ENCODE measurements around the gene CALHM6.

The CALHM6 gene

GRCh38 chr6:116438590-116439448 is 22.4 kb upstream of the CALHM6 start:
- H3K9ac ChIP-seq (ENCODE audit: insufficient read length): peak overlapping the region; percentile 38
- TF ChIP-seq FOXP2 (optimal IDR thresholded peaks at IDR 0.05; ENCODE audit: control extremely low read depth, extremely low read length, insufficient read depth) (no peak), EZH2 (IDR thresholded peaks at IDR 0.05) (no peak), POLR2AphosphoS5 (IDR thresholded peaks at IDR 0.05; ENCODE audit: borderline replicate concordance, low read depth, low read length) (no peak; the same call in 1 of the 2 replicates)

DNA sequence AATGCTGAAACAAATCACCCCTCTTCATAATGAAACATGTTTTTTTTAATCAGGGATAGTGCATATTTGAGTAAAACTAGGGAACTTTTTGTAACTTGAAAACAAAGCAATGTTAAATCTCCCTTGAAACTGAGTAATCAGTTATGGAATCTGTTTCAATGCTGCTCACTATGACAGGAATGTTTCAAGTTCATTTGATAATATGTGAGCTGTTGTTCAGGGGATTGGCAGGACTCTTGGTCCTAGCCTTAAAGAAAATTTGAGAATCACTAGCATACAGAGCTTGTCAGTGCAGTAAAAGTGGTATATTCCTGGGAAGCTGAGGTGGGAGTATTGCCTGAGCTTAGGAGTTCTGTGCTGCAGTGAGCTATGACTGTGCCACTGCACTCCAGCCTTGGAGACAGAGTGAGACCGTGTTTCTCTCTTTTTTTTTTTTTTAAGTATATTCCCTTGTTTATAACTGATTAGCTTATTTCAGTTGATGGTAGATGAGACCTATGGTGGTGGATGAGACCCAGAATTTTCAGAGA is 21.6 kb upstream of the CALHM6 start:
- TF ChIP-seq POLR2AphosphoS5 (IDR thresholded peaks at IDR 0.05; ENCODE audit: borderline replicate concordance, low read depth, low read length) (no peak), FOXP2 (optimal IDR thresholded peaks at IDR 0.05; ENCODE audit: control extremely low read depth, extremely low read length, insufficient read depth) (no peak), EZH2 (IDR thresholded peaks at IDR 0.05) (no peak)
- H3K27ac ChIP-seq: no peak overlapping the region
- H3K4me3 ChIP-seq: no peak overlapping the region
- no peaks in the 10 kb centered on the region for H3K36me3 ChIP-seq (ENCODE audit: insufficient read depth, low read length)
- H3K9me3 ChIP-seq (ENCODE audit: low read depth, low read length): no peaks in the 10 kb centered on the region
- DNase-seq (ENCODE audit: low read depth, low spot score): no peak
- no peak overlapping the region for H3K9ac ChIP-seq (ENCODE audit: insufficient read length)

More at GRCh38 chr6:116438590-116439448, 22.4 kb upstream of the CALHM6 start:
- no peak overlapping the region for H3K27ac ChIP-seq
- H3K4me3 ChIP-seq: no peak overlapping the region
- H3K9me3 ChIP-seq (ENCODE audit: low read depth, low read length): no peaks in the 10 kb centered on the region
- DNase-seq (ENCODE audit: low read depth, low spot score): peak; percentile 30
- no peaks in the 10 kb centered on the region for H3K36me3 ChIP-seq (ENCODE audit: insufficient read depth, low read length)

DNA sequence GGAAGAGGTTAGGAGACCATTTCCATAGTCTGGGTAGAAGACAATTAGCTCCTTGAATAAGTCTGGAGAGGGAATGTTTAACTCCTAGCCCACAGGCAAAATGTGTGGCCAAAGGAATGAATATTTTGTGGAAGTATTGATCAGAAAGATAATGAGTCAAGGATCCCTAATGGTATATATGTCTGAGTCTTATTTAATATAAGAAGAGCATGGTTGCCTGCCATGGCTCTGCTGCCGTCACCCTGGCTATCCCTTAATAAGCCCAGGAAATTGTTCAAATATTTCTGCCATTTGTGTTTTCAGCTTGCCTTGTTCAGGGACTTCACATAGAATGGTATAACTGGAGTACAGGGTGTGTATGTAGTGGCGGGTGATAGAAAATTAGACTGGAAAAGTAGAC is 18.1 kb upstream of the CALHM6 start:
- H3K36me3 ChIP-seq (ENCODE audit: insufficient read depth, low read length): no peaks in the 10 kb centered on the region
- no peak for DNase-seq (ENCODE audit: low read depth, low spot score)
- H3K9ac ChIP-seq (ENCODE audit: insufficient read length): no peak overlapping the region
- no peaks in the 10 kb centered on the region for H3K9me3 ChIP-seq (ENCODE audit: low read depth, low read length)
- TF ChIP-seq FOXP2 (optimal IDR thresholded peaks at IDR 0.05; ENCODE audit: control extremely low read depth, extremely low read length, insufficient read depth): no peak
- TF ChIP-seq POLR2AphosphoS5 (IDR thresholded peaks at IDR 0.05; ENCODE audit: borderline replicate concordance, low read depth, low read length): no peak
- TF ChIP-seq EZH2 (IDR thresholded peaks at IDR 0.05): no peak
- H3K27ac ChIP-seq: no peak overlapping the region
- no peak overlapping the region for H3K4me3 ChIP-seq

DNA sequence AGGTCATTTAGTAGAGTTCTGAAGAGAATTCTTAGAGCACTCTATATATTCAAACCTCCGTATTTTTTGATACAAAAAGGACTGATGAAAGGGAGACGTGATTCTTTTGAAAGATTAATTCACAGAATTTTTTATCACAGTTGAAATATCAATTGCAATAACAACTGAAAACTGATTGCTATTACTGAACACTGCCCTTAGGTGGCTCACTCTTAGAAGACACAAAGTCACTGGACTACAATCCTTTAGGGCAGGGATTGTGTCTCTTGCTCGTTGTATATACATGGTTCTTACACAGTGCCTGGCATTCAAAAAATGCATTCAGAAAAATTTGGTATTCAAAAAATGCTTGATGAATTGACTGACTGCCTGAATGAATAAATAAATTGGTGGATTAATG is 17.1 kb upstream of the CALHM6 start:
- H3K4me3 ChIP-seq: no peak overlapping the region
- H3K36me3 ChIP-seq (ENCODE audit: insufficient read depth, low read length): no peaks in the 10 kb centered on the region
- H3K9ac ChIP-seq (ENCODE audit: insufficient read length): no peak overlapping the region
- no peak for DNase-seq (ENCODE audit: low read depth, low spot score)
- TF ChIP-seq POLR2AphosphoS5 (IDR thresholded peaks at IDR 0.05; ENCODE audit: borderline replicate concordance, low read depth, low read length) (no peak), FOXP2 (optimal IDR thresholded peaks at IDR 0.05; ENCODE audit: control extremely low read depth, extremely low read length, insufficient read depth) (no peak), EZH2 (IDR thresholded peaks at IDR 0.05) (no peak)
- H3K27ac ChIP-seq: no peak overlapping the region
- H3K9me3 ChIP-seq (ENCODE audit: low read depth, low read length): no peaks in the 10 kb centered on the region

DNA sequence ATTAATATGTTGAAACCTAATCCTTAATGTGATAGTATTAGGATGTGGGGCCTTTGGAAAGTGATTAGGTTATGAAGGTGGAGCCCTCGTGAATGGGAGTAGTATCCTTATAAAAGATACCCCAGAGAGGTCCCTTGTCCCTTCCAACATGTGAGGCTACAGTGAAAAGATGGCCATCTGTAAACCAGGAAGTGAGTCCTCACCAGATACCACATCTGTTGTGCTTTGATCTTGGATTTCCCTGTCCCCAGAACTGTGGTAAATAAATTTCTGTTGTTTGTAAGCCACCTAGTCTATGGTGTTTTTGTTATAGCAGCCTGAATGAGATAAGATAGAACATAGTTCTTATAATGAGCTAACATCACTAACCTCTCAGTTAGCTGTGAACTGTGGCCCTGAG is 16.6 kb upstream of the CALHM6 start:
- no peak overlapping the region for H3K9ac ChIP-seq (ENCODE audit: insufficient read length)
- H3K4me3 ChIP-seq: no peak overlapping the region
- no peak for TF ChIP-seq FOXP2 (optimal IDR thresholded peaks at IDR 0.05; ENCODE audit: control extremely low read depth, extremely low read length, insufficient read depth)
- TF ChIP-seq POLR2AphosphoS5 (IDR thresholded peaks at IDR 0.05; ENCODE audit: borderline replicate concordance, low read depth, low read length): no peak
- TF ChIP-seq EZH2 (IDR thresholded peaks at IDR 0.05): no peak
- DNase-seq (ENCODE audit: low read depth, low spot score): no peak
- H3K36me3 ChIP-seq (ENCODE audit: insufficient read depth, low read length): no peaks in the 10 kb centered on the region
- no peak overlapping the region for H3K27ac ChIP-seq
- no peaks in the 10 kb centered on the region for H3K9me3 ChIP-seq (ENCODE audit: low read depth, low read length)

DNA sequence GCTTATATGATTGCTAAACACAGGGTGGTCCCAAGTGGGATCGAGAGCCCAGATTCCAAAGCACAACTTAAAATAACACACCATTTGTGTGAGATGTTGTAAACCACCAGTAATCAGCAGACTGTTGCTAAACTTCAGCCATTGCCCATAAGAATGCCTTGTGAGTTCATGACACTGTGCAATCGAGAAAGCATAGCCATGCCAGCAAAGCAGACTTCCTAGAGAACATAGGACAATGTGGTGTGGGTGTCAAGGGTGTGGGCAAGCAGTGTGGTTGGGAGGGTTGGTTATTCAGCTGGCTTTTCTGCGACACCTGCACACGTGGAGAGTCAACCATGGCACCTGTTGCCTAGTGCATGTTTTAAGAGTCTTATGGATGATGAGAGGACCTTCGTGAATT is 16.1 kb upstream of the CALHM6 start:
- no peak overlapping the region for H3K4me3 ChIP-seq
- no peak overlapping the region for H3K9ac ChIP-seq (ENCODE audit: insufficient read length)
- DNase-seq (ENCODE audit: low read depth, low spot score): no peak
- H3K36me3 ChIP-seq (ENCODE audit: insufficient read depth, low read length): no peaks in the 10 kb centered on the region
- no peaks in the 10 kb centered on the region for H3K9me3 ChIP-seq (ENCODE audit: low read depth, low read length)
- no peak for TF ChIP-seq EZH2 (IDR thresholded peaks at IDR 0.05)
- no peak for TF ChIP-seq FOXP2 (optimal IDR thresholded peaks at IDR 0.05; ENCODE audit: control extremely low read depth, extremely low read length, insufficient read depth)
- no peak for TF ChIP-seq POLR2AphosphoS5 (IDR thresholded peaks at IDR 0.05; ENCODE audit: borderline replicate concordance, low read depth, low read length)
- H3K27ac ChIP-seq: no peak overlapping the region

GRCh38 chr6:116446399-116446798 is 14.8 kb upstream of the CALHM6 start:
- no peak overlapping the region for H3K4me3 ChIP-seq
- H3K9ac ChIP-seq (ENCODE audit: insufficient read length): no peak overlapping the region
- TF ChIP-seq POLR2AphosphoS5 (IDR thresholded peaks at IDR 0.05; ENCODE audit: borderline replicate concordance, low read depth, low read length) (no peak), FOXP2 (optimal IDR thresholded peaks at IDR 0.05; ENCODE audit: control extremely low read depth, extremely low read length, insufficient read depth) (no peak), EZH2 (IDR thresholded peaks at IDR 0.05) (no peak)
- no peak overlapping the region for H3K27ac ChIP-seq
- H3K36me3 ChIP-seq (ENCODE audit: insufficient read depth, low read length): no peaks in the 10 kb centered on the region
- DNase-seq (ENCODE audit: low read depth, low spot score): no peak
- no peaks in the 10 kb centered on the region for H3K9me3 ChIP-seq (ENCODE audit: low read depth, low read length)

GRCh38 chr6:116447052-116447451 is 14.1 kb upstream of the CALHM6 start:
- no peaks in the 10 kb centered on the region for H3K36me3 ChIP-seq (ENCODE audit: insufficient read depth, low read length)
- DNase-seq (ENCODE audit: low read depth, low spot score): no peak
- no peaks in the 10 kb centered on the region for H3K9me3 ChIP-seq (ENCODE audit: low read depth, low read length)
- no peak for TF ChIP-seq EZH2 (IDR thresholded peaks at IDR 0.05)
- TF ChIP-seq POLR2AphosphoS5 (IDR thresholded peaks at IDR 0.05; ENCODE audit: borderline replicate concordance, low read depth, low read length): no peak
- no peak for TF ChIP-seq FOXP2 (optimal IDR thresholded peaks at IDR 0.05; ENCODE audit: control extremely low read depth, extremely low read length, insufficient read depth)
- H3K27ac ChIP-seq: no peak overlapping the region
- H3K9ac ChIP-seq (ENCODE audit: insufficient read length): no peak overlapping the region
- no peak overlapping the region for H3K4me3 ChIP-seq
